ENCODE results near the gene SEZ6.

DNA sequence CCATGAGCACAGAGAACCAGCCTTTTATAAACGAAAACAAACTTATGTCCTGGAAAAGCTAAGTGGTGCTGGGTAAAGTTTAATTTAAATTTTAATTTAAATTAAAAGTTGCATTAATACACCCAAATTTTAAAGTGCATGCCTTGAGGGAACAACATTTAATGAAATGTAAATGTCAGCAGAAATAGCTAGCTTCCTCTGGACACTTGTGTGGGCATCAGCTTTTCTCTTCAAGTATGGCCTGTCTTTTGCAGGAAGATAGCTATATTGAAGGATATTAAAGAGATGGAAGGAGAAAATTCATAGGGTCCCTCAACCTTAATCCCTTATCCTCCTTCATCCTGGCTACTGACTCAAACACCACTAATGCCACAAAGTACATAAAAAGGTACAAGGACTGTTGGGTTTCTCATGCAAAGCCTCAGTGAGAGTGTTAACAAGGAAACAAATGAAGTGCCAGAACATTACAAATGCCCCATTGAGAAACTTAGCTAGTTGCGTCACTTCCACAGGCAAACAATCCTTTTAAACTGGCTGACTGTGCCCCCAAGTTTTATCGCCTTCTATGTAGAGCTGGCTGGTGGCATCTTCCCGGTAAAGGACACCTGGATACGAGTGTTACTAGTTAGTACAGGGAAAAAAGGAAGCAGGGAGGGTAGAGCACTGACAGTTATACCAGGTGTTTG, 68.6 kb downstream of the SEZ6 start:
- no peak for TF ChIP-seq POLR2A (IDR thresholded peaks at IDR 0.05)
- TF ChIP-seq, protein P1, sequence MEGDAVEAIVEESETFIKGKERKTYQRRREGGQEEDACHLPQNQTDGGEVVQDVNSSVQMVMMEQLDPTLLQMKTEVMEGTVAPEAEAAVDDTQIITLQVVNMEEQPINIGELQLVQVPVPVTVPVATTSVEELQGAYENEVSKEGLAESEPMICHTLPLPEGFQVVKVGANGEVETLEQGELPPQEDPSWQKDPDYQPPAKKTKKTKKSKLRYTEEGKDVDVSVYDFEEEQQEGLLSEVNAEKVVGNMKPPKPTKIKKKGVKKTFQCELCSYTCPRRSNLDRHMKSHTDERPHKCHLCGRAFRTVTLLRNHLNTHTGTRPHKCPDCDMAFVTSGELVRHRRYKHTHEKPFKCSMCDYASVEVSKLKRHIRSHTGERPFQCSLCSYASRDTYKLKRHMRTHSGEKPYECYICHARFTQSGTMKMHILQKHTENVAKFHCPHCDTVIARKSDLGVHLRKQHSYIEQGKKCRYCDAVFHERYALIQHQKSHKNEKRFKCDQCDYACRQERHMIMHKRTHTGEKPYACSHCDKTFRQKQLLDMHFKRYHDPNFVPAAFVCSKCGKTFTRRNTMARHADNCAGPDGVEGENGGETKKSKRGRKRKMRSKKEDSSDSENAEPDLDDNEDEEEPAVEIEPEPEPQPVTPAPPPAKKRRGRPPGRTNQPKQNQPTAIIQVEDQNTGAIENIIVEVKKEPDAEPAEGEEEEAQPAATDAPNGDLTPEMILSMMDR (IDR thresholded peaks at IDR 0.05): no peak
- no peak for TF ChIP-seq EP300 (IDR thresholded peaks at IDR 0.05)
- TF ChIP-seq POLR2AphosphoS5 (IDR thresholded peaks at IDR 0.05): no peak
